ENCODE results near the gene TMSB4X. TPM values are rescaled to one million over a fixed set of nuclear protein-coding genes. Genes with fewer than 3 reads are reported as not detected.
A peak's percentile ranks its signal among the peaks of the same experiment; 100 is the strongest.
"Not testable (repeated sequence)": the region's sequence is repeated elsewhere in the genome, so short reads cannot be mapped to it uniquely, and the experiment has no call there.

Gene TMSB4X
- total and polyA plus RNA-seq, 8 donors, result 460 to 2,276 (median 1,009) TPM

- Histone ChIP-seq H3K27ac (peak overlapping the region; percentile 67 to 96 (median 90)), H3K4me1 (peaks cover 0 to 15% (median 0%) of the 10 kb centered on the region in 3 donors), H3K4me3 (peak overlapping the region; percentile 31 to 75 (median 60)), H3K36me3 (no peaks in the 10 kb centered on the region), H3K9me3 (no peaks in the 10 kb centered on the region), H3K27me3 (peaks cover 0 to 3% (median 0%) of the 10 kb centered on the region in 4 donors)
- ATAC-seq (peak in 3 of 4 donors; percentile 10 to 41 (median 31)), FAIRE-seq (no peak), DNase-seq (peak in 5 of 6 donors; percentile 35 to 71 (median 47))
- WGBS, 2 donors, result 1 to 15% methylated on average over 13 of the region's 13 CpGs
- no peak for TF ChIP-seq CTCF (IDR thresholded peaks at IDR 0.05)
- intact Hi-C loops (cut with DNase I), result no loop called here
Measured at GRCh38 chrX:12974305-12974795, 560 bp upstream of the TMSB4X start.

GRCh38 chrX:12975670-12975965 is 708 bp downstream of the TMSB4X start:
- TF ChIP-seq CTCF (IDR thresholded peaks at IDR 0.05), result no peak
- H3K4me1 ChIP-seq, result peaks cover 0 to 9% (median 0%) of the 10 kb centered on the region in 3 donors
- H3K36me3 ChIP-seq, result no peaks in the 10 kb centered on the region
- WGBS, 2 donors, result 1 to 15% methylated on average over 26 of the region's 26 CpGs
- H3K4me3 ChIP-seq, result peak overlapping the region; percentile 31 to 75 (median 60)
- ATAC-seq, result no peak
- H3K27ac ChIP-seq, result peak overlapping the region; percentile 67 to 96 (median 90)
- H3K27me3 ChIP-seq, result peaks cover 0 to 3% (median 0%) of the 10 kb centered on the region in 4 donors
- FAIRE-seq, result no peak
- H3K9me3 ChIP-seq, result no peaks in the 10 kb centered on the region
- peak in 2 of 6 donors; percentile 38 to 48 for DNase-seq
- intact Hi-C loops (cut with DNase I), result loop anchor here in 1 of 3 donors (5.0 kb wide), 1 partner anchor 512 kb away; no protein-coding TSS in a partner anchor

- Histone ChIP-seq H3K27ac (peak overlapping the region; percentile 67 to 96 (median 90)), H3K9me3 (no peaks in the 10 kb centered on the region), H3K36me3 (no peaks in the 10 kb centered on the region), H3K4me3 (peak overlapping the region; percentile 31 to 75 (median 60)), H3K4me1 (peaks cover 0 to 9% (median 0%) of the 10 kb centered on the region in 3 donors), H3K27me3 (peaks cover 0 to 3% (median 0%) of the 10 kb centered on the region in 4 donors)
- peak; percentile 13 to 21 (median 20) for ATAC-seq
- intact Hi-C loops (cut with DNase I), result loop anchor here in 1 of 3 donors (5.0 kb wide), 1 partner anchor 511 kb away; no protein-coding TSS in a partner anchor
- WGBS, 2 donors, result 0 to 15% methylated on average over 34 of the region's 34 CpGs
- no peak for FAIRE-seq
- peak in 4 of 6 donors; percentile 41 to 68 (median 45) for DNase-seq
- TF ChIP-seq CTCF (IDR thresholded peaks at IDR 0.05), result no peak
Measured at GRCh38 chrX:12975991-12976558, 1.2 kb downstream of the TMSB4X start.

- not testable (repeated sequence) for H3K4me1 ChIP-seq, ATAC-seq, H3K9me3 ChIP-seq, FAIRE-seq, H3K27me3 ChIP-seq, H3K36me3 ChIP-seq, DNase-seq
- H3K27ac ChIP-seq, result peak overlapping the region in 2 of 4 donors; percentile 91 to 96
- 1 to 29% methylated on average over 12 of the region's 12 CpGs for WGBS, 2 donors
- peak overlapping the region in 3 of 4 donors; percentile 31 to 75 (median 66) for H3K4me3 ChIP-seq
- intact Hi-C loops (cut with DNase I), result loop anchor here in 1 of 3 donors (5.0 kb wide), 1 partner anchor 510 kb away; no protein-coding TSS in a partner anchor
Measured at GRCh38 chrX:12976819-12977732, 2.2 kb downstream of the TMSB4X start.

GRCh38 chrX:12977761-12978204 is 2.9 kb downstream of the TMSB4X start:
- WGBS, 2 donors, result 4 to 37% methylated on average over 9 of the region's 9 CpGs
- H3K4me3 ChIP-seq, result peak overlapping the region in 2 of 4 donors; percentile 66 to 75

More at GRCh38 chrX:12977761-12978204, 2.9 kb downstream of the TMSB4X start:
- FAIRE-seq (peak; percentile 5), ATAC-seq (no peak), DNase-seq (no peak)
- TF ChIP-seq CTCF (IDR thresholded peaks at IDR 0.05), result no peak
- Histone ChIP-seq H3K9me3 (no peaks in the 10 kb centered on the region), H3K36me3 (no peaks in the 10 kb centered on the region), H3K4me1 (peaks cover 0 to 7% (median 0%) of the 10 kb centered on the region in 3 donors), H3K27ac (peak overlapping the region in 3 of 4 donors; percentile 29 to 96 (median 91)), H3K27me3 (peaks cover 0 to 3% (median 0%) of the 10 kb centered on the region in 4 donors)
- intact Hi-C loops (cut with DNase I), result loop anchor here in 1 of 3 donors (5.0 kb wide), 1 partner anchor 510 kb away; no protein-coding TSS in a partner anchor

Measured in pancreas (tissue), 10 donors.